HepG2 (cell line): ENCODE results near the gene RANBP17. TPM values are rescaled to one million over a fixed set of nuclear protein-coding genes. Genes with fewer than 3 reads are reported as not detected.

Experiments used
- ATAC-seq: fragments of 200-7000 bp; cut with Tn5 transposase; 3 replicates; pipeline ENCODE4 v1.9.1; 2020; ENCODE audit warnings: mild to moderate bottlenecking, moderate library complexity
- BruUV-seq: library from RNA; stranded (reverse); fragments of 400-500 nt; replicated peaks from 2 replicates; lab custom pipeline; 2021; lab: Mats Ljungman, UMichigan
- CTCF ChIA-PET: fragments of 300-600 bp; formaldehyde crosslinking; extraction: SDS; loops from one replicate; lab custom pipeline; 2021; ENCODE audit warnings: low total read pairs, inconsistent platforms, low intra/inter-chr PET ratio; lab: Yijun Ruan, JAX
- POLR2A ChIA-PET: fragments of 350-600 bp; sonication (Branson Sonifier 250); formaldehyde crosslinking; loops from one replicate; lab custom pipeline; 2020; ENCODE audit warnings: antibody characterized with exemption, inconsistent platforms; lab: Yijun Ruan, JAX
- DNase-seq: peaks from one replicate; pipeline ENCODE4 v3.0.0-alpha.2; 2015; ENCODE audit warnings: low spot score
- FAIRE-seq: peaks from 3 replicates; lab custom pipeline; 2011; peaks lifted over from hg19 to GRCh38; lab: Jason Lieb, UNC
- H2AFZ ChIP-seq: one replicate; pipeline ENCODE4 v1.6.1; 2011; ENCODE audit warnings: low read length, inconsistent platforms
- H3K27ac ChIP-seq: fragments of 300-600 bp; 3 replicates; pipeline ENCODE4 v1.8.0; 2011; ENCODE audit warnings: mixed run types, mild to moderate bottlenecking, mixed read lengths, low read length, inconsistent platforms; ENCODE audit not compliant: insufficient read depth; ENCODE audit errors: extremely low read length
- H3K27me3 ChIP-seq, 2 experiments: fragments of 200-600 bp in 1 of 2; 2 replicates in 1 of 2; 3 replicates in 1 of 2; pipeline versions ENCODE4 v1.6.0 to v1.8.0; 2011; ENCODE audit warnings: low read length in 2 of 2, mild to moderate bottlenecking in 2 of 2, moderate library complexity in 2 of 2, inconsistent platforms in 1 of 2; ENCODE audit not compliant: insufficient read depth in 2 of 2, control insufficient read depth in 1 of 2
- H3K36me3 ChIP-seq, 2 experiments: fragments of 200-600 bp in 1 of 2; replicated peaks in 1 of 2; 2 replicates in 1 of 2; 3 replicates in 1 of 2; pipeline versions ENCODE4 v1.5.1 to v1.8.0; 2011; ENCODE audit warnings: low read length in 2 of 2, inconsistent platforms in 1 of 2; ENCODE audit not compliant: insufficient read depth in 2 of 2, control insufficient read depth in 1 of 2
- H3K4me1 ChIP-seq: 2 replicates; pipeline ENCODE4 v1.5.1; 2012; ENCODE audit warnings: low read length, inconsistent platforms; ENCODE audit not compliant: insufficient read depth
- H3K4me2 ChIP-seq: 2 replicates; pipeline ENCODE4 v1.6.0; 2011; ENCODE audit warnings: low read depth, low read length, inconsistent platforms
- H3K4me3 ChIP-seq, 3 experiments: fragments of 200-600 bp in 1 of 3; sonication (generic), shearing (Covaris generic) in 1 of 3; replicated peaks in 1 of 3; 2 replicates each; pipeline ENCODE4 v1.5.1; 2011 to 2016; ENCODE audit warnings: low read length in 3 of 3, inconsistent platforms in 2 of 3, low read depth in 2 of 3, mild to moderate bottlenecking in 2 of 3, control low read depth in 1 of 3, mixed read lengths in 1 of 3; ENCODE audit not compliant: insufficient read depth in 1 of 3
- H3K79me2 ChIP-seq: one replicate; pipeline ENCODE4 v1.6.1; 2011; ENCODE audit warnings: low read length, inconsistent platforms; ENCODE audit not compliant: insufficient read depth
- H3K9ac ChIP-seq: 2 replicates; pipeline ENCODE4 v1.6.0; 2011; ENCODE audit warnings: mild to moderate bottlenecking, low read depth, low read length, inconsistent platforms; ENCODE audit not compliant: insufficient read depth
- H3K9me3 ChIP-seq: 2 replicates; pipeline ENCODE4 v1.5.1; 2012; ENCODE audit warnings: mild to moderate bottlenecking, low read length
- H4K20me1 ChIP-seq: 2 replicates; pipeline ENCODE4 v1.6.0; 2011; ENCODE audit warnings: inconsistent platforms, mild to moderate bottlenecking, low read length, moderate library complexity; ENCODE audit not compliant: insufficient read depth
- FOXJ3 ChIP-seq: sonication (generic); formaldehyde crosslinking; IDR thresholded peaks from 2 replicates; pipeline ENCODE4 v1.4.0; 2020; ENCODE audit warnings: missing genetic modification reagents, mild to moderate bottlenecking, borderline replicate concordance
- MAFK ChIP-seq, 2 experiments: IDR thresholded peaks in 1 of 2; conservative IDR thresholded peaks in 1 of 2; 2 replicates each; pipeline ENCODE4 v1.6.1; 2011; ENCODE audit warnings: improper control_type of control experiment in 2 of 2, low read length in 2 of 2
- NRL ChIP-seq: sonication (generic); formaldehyde crosslinking; IDR thresholded peaks from 2 replicates; pipeline ENCODE4 v1.5.0; 2020; ENCODE audit warnings: missing genetic modification reagents, mild to moderate bottlenecking, moderate library complexity, borderline replicate concordance
- SOX5 ChIP-seq: IDR thresholded peaks from 2 replicates; pipeline ENCODE4 v1.6.1; 2016; ENCODE audit warnings: borderline replicate concordance
- ZMAT3 ChIP-seq: sonication (generic); formaldehyde crosslinking; conservative IDR thresholded peaks from 2 replicates; pipeline ENCODE4 v1.7.0; 2021; ENCODE audit warnings: missing genetic modification reagents
- ZMYM2 ChIP-seq: sonication (generic); formaldehyde crosslinking; IDR thresholded peaks from 2 replicates; pipeline ENCODE4 v1.8.0; 2022; ENCODE audit warnings: mild to moderate bottlenecking, missing genetic modification reagents
- ZNF431 ChIP-seq: sonication (generic); formaldehyde crosslinking; IDR thresholded peaks from 2 replicates; pipeline ENCODE4 v1.9.0; 2022; ENCODE audit warnings: missing genetic modification reagents, low read depth, mild to moderate bottlenecking, borderline replicate concordance
- ZNF549 ChIP-seq: sonication (generic); formaldehyde crosslinking; IDR thresholded peaks from 2 replicates; pipeline ENCODE4 v1.5.0; 2020; ENCODE audit warnings: missing genetic modification reagents
- ZNF572 ChIP-seq: sonication (generic); formaldehyde crosslinking; IDR thresholded peaks from 2 replicates; pipeline ENCODE4 v1.5.1; 2020; ENCODE audit warnings: mild to moderate bottlenecking, missing genetic modification reagents
- ZNF660 ChIP-seq: sonication (generic); formaldehyde crosslinking; IDR thresholded peaks from 2 replicates; pipeline ENCODE4 v1.5.1; 2020; ENCODE audit warnings: mild to moderate bottlenecking, low read depth, missing genetic modification reagents, borderline replicate concordance
- ZNF782 ChIP-seq: sonication (generic); formaldehyde crosslinking; IDR thresholded peaks from 2 replicates; pipeline ENCODE4 v1.4.0; 2020; ENCODE audit warnings: missing genetic modification reagents, mild to moderate bottlenecking, borderline replicate concordance
- WGBS: methylation state at CpG from one replicate; pipeline ENCODE4 v1.1.6; 2017; ENCODE audit warnings: low lambda C conversion rate; 5-methylcytosine and 5-hydroxymethylcytosine counted together
- in situ Hi-C: cut with HindIII; loops from 2 replicates; pipeline ENCODE4 v1.10.0; 2017; ENCODE audit warnings: low pct_unique_long_range_greater_than_20kb; ENCODE audit not compliant: extremely low pct_ligation_motif_present
- intact Hi-C: fragments of 100-400 bp; cut with micrococcal nuclease; formaldehyde crosslinking; loops from one replicate; pipeline ENCODE4 v1.10.0; 2022; ENCODE audit not compliant: unreplicated experiment
- polyA plus RNA-seq, 8 experiments: library from polyadenylated mRNA; depleted of rRNA in 3 of 8; stranded (reverse) in 7 of 8; unstranded in 1 of 8; fragments of >200 nt; fragmentation: Illumina TruSeq in 4 of 8; extraction: Trizol in 4 of 8; gene quantifications; 2 replicates each; pipeline versions ENCODE4 v1.2.1 to v1.2.3, GENCODE V29; 2011 to 2016; ENCODE audit warnings: low read depth in 4 of 8, missing spikeins in 1 of 8, mixed read lengths in 1 of 8; ENCODE audit not compliant: insufficient read depth in 1 of 8
- total RNA-seq, 5 experiments: library from RNA; depleted of rRNA; stranded (reverse); fragments of >200 nt; fragmentation: Illumina TruSeq; extraction: Trizol; gene quantifications; 2 replicates each; pipeline ENCODE4 v1.2.3, GENCODE V29; 2016; ENCODE audit warnings: low read depth in 1 of 5
- TF ChIP-seq, protein P1 (sequence below): sonication (generic); formaldehyde crosslinking; IDR thresholded peaks from 2 replicates; pipeline ENCODE4 v1.5.0; 2020; ENCODE audit warnings: mild to moderate bottlenecking, missing genetic modification reagents
- TF ChIP-seq, protein P2 (sequence below), 2 experiments: sonication (generic) in 1 of 2; formaldehyde crosslinking in 1 of 2; IDR thresholded peaks; 2 replicates each; pipeline versions ENCODE4 v1.4.0 to v1.6.1; 2018 to 2020; ENCODE audit warnings: missing genetic modification reagents in 2 of 2, borderline replicate concordance in 1 of 2, low read depth in 1 of 2, mild to moderate bottlenecking in 1 of 2, missing biosample characterization in 1 of 2
- TF ChIP-seq, protein P3 (sequence below): sonication (generic); formaldehyde crosslinking; IDR thresholded peaks from 2 replicates; pipeline ENCODE4 v1.8.0; 2022; ENCODE audit warnings: missing genetic modification reagents, low read depth, mild to moderate bottlenecking, borderline replicate concordance

The RANBP17 gene
- total and polyA plus RNA-seq, 2 of the 13 experiments (the other 11 are each of a cell fraction or from before 2014, with no cell fraction given), result not detected

DNA sequence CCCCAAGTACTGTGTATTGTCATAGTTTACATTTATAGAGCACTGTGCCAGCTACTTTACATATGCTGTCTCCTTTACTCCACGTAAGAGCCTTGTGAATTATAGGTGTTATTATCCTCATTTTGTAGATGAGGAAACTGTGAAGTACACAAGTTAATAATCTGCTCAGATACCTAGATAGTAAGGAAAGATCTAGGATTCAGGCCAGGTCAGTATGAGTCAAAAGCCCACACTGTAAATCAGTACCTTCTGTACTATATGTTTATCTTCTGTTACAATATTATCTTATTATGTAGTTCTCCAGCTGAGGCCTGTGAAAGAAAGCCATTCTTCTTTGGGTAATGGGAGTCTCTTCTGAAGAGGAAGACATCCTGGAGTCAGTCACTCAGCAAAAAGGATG is 374.8 kb downstream of the RANBP17 start:
- no peak overlapping the region for H2AFZ ChIP-seq
- FAIRE-seq (no peak), DNase-seq (no peak), ATAC-seq (no peak)
- 5% methylated on average over 1 of the region's 1 CpG for WGBS
- H3K4me2 ChIP-seq, result no peak overlapping the region
- no TSS peak for BruUV-seq
- H3K27ac ChIP-seq, result no peak overlapping the region
- in situ Hi-C loops, result no loop called here
- no peaks in the 10 kb centered on the region for H3K9me3 ChIP-seq
- no peaks in the 10 kb centered on the region for H3K36me3 ChIP-seq
- POLR2A ChIA-PET, result no interaction called here
- no peaks in the 10 kb centered on the region for H3K27me3 ChIP-seq
- H4K20me1 ChIP-seq, result no peaks in the 10 kb centered on the region
- no peak overlapping the region for H3K9ac ChIP-seq
- no peaks in the 10 kb centered on the region for H3K79me2 ChIP-seq
- no peak overlapping the region for H3K4me3 ChIP-seq
- TF ChIP-seq FOXJ3 (no peak), ZNF572 (no peak), ZNF549 (CRISPR knock-in tag) (no peak), ZMAT3 (CRISPR knock-in tag) (no peak), ZNF782 (CRISPR knock-in tag) (no peak), ZNF660 (CRISPR knock-in tag) (no peak), ZMYM2 (CRISPR knock-in tag) (no peak), SOX5 (CRISPR knock-in tag) (no peak), NRL (CRISPR knock-in tag) (no peak), ZNF431 (CRISPR knock-in tag) (no peak), MAFK (conservative IDR thresholded peaks at IDR 0.05 in 1 of 2, IDR thresholded peaks at IDR 0.05 in 1 of 2; ENCODE audit: low read length in 2 of 2) (no peak)
- TF ChIP-seq, protein P1, sequence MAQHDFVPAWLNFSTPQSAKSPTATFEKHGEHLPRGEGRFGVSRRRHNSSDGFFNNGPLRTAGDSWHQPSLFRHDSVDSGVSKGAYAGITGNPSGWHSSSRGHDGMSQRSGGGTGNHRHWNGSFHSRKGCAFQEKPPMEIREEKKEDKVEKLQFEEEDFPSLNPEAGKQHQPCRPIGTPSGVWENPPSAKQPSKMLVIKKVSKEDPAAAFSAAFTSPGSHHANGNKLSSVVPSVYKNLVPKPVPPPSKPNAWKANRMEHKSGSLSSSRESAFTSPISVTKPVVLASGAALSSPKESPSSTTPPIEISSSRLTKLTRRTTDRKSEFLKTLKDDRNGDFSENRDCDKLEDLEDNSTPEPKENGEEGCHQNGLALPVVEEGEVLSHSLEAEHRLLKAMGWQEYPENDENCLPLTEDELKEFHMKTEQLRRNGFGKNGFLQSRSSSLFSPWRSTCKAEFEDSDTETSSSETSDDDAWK (CRISPR knock-in tag), result no peak
- TF ChIP-seq, protein P2, sequence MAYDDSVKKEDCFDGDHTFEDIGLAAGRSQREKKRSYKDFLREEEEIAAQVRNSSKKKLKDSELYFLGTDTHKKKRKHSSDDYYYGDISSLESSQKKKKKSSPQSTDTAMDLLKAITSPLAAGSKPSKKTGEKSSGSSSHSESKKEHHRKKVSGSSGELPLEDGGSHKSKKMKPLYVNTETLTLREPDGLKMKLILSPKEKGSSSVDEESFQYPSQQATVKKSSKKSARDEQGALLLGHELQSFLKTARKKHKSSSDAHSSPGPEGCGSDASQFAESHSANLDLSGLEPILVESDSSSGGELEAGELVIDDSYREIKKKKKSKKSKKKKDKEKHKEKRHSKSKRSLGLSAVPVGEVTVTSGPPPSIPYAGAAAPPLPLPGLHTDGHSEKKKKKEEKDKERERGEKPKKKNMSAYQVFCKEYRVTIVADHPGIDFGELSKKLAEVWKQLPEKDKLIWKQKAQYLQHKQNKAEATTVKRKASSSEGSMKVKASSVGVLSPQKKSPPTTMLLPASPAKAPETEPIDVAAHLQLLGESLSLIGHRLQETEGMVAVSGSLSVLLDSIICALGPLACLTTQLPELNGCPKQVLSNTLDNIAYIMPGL (CRISPR knock-in tag; IDR thresholded peaks at IDR 0.05; ENCODE audit: borderline replicate concordance in 1 of 2, low read depth in 1 of 2), result no peak
- TF ChIP-seq, protein P3, sequence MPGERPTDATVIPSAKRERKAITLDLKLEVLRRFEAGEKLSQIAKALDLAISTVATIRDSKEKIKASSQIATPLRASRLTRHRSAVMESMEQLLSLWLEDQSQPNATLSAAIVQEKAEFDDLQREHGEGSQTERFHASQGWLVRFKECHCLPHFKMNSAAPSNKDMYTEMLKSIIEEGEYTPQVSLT, result no peak
- TF ChIP-seq, all 625 proteins: peak for 0
- no peaks in the 10 kb centered on the region for H3K4me1 ChIP-seq
- intact Hi-C loops, result no loop called here
- CTCF ChIA-PET, result no interaction called here
